ENCODE measurements around the gene PRLH. TPM values are rescaled to one million over a fixed set of nuclear protein-coding genes. Genes with fewer than 3 reads are reported as not detected.

PRLH gene
- total RNA-seq, 1 donor from 2014 or later: not detected

DNA sequence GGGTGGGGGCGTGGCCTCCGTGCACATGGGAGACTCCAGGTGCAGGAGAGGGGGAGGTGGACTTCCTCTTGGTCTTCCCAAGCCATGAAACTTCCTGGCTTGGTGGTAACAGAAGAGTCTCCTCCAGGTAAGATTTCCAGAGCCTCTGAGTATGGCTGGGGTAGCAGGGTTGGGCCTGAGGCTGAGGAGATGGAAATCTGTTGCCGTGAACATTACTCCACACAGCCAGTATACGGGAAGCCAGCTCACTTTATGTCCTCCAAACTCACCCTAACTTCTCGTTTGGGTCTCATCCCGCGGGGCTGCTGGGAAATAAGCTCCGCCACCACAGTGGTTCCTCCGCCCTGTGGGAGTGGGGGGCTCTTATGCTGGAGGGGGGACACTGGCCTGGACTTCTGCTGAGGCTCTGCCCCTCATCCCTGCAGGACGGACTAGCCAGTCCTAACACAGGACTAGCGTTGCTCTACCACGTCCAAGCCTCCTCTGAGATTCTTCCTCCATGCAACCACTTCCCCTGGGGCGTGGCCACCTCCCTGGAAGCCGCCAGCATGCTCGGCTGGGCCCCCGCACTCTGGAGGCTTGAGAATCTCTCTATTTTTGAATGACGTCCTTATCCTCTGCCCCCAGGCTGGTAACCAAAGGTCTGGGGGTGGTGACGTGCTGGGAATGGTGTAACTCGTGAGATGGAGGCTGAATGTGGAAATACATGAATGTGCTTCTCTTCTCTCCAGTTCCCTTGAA is 24.9 kb downstream of the PRLH start:
- H3K27ac Mint-ChIP-seq (ENCODE audit: unreplicated experiment): no peak overlapping the region
- H3K79me2 ChIP-seq (ENCODE audit: insufficient read depth, low read length): no peaks in the 10 kb centered on the region

DNA sequence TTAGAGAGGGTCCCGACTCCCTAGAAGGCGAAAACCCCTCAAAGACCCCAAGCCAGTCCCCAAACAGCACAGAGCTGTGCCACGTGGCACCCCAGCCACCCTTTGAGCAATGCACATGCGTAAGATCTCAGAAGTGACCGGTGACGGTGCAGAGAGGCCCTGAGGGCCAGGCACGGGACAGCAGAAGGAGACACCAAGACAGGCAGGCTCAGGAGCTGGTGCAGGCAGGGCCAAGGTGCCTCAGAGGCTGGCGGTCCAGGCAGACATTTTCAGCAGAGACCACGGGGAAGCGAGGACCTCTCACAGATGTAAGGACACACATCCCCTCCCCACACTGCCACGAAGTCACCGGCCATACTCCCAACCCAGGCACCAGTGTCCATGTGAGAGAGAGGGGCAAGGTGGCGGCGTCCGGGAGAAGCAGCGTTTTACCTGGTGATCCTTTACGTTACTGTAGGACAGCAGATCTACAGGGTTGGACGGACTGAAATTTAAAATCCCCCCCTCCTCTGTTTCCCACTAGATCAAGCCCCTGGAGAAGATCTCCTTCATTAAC is 26.1 kb downstream of the PRLH start:
- Mint-ChIP-seq H3K27me3 (ENCODE audit: low read depth, unreplicated experiment) (peaks cover 7% of the 10 kb centered on the region), H3K36me3 (ENCODE audit: low read depth, unreplicated experiment) (no peaks in the 10 kb centered on the region), H3K4me3 (ENCODE audit: unreplicated experiment) (no peak overlapping the region), H3K9me3 (ENCODE audit: unreplicated experiment) (peaks cover 3% of the 10 kb centered on the region), H3K27ac (ENCODE audit: unreplicated experiment) (no peak overlapping the region), H3K4me1 (ENCODE audit: low read depth, unreplicated experiment) (peaks cover 10% of the 10 kb centered on the region)
- H3K27me3 ChIP-seq (ENCODE audit: insufficient read depth, low read length): no peaks in the 10 kb centered on the region
- no peak for TF ChIP-seq EZH2 (IDR thresholded peaks at IDR 0.05; ENCODE audit: insufficient read depth, low read length)
- TF ChIP-seq, protein P1, sequence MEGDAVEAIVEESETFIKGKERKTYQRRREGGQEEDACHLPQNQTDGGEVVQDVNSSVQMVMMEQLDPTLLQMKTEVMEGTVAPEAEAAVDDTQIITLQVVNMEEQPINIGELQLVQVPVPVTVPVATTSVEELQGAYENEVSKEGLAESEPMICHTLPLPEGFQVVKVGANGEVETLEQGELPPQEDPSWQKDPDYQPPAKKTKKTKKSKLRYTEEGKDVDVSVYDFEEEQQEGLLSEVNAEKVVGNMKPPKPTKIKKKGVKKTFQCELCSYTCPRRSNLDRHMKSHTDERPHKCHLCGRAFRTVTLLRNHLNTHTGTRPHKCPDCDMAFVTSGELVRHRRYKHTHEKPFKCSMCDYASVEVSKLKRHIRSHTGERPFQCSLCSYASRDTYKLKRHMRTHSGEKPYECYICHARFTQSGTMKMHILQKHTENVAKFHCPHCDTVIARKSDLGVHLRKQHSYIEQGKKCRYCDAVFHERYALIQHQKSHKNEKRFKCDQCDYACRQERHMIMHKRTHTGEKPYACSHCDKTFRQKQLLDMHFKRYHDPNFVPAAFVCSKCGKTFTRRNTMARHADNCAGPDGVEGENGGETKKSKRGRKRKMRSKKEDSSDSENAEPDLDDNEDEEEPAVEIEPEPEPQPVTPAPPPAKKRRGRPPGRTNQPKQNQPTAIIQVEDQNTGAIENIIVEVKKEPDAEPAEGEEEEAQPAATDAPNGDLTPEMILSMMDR (IDR thresholded peaks at IDR 0.05; ENCODE audit: insufficient read depth, low read depth, low read length): no peak
- H3K4me2 ChIP-seq (ENCODE audit: low read length): no peak overlapping the region
- no peak overlapping the region for H2AFZ ChIP-seq (ENCODE audit: low read depth, low read length)
- no peaks in the 10 kb centered on the region for H3K79me2 ChIP-seq (ENCODE audit: insufficient read depth, low read length)
- H3K4me3 ChIP-seq (ENCODE audit: insufficient read depth, low read depth, low read length): no peak overlapping the region
- FAIRE-seq: no peak
- H3K27ac ChIP-seq (ENCODE audit: low read depth, low read length): no peak overlapping the region
- no peaks in the 10 kb centered on the region for H3K9me3 ChIP-seq (ENCODE audit: insufficient read depth, low read depth, low read length)
- no peak for DNase-seq (ENCODE audit: low read depth)
- H4K20me1 ChIP-seq (ENCODE audit: insufficient read depth, low read length): no peaks in the 10 kb centered on the region
- H3K9ac ChIP-seq (ENCODE audit: low read length): no peak overlapping the region
- no peaks in the 10 kb centered on the region for H3K36me3 ChIP-seq (ENCODE audit: insufficient read depth, low read length)
- peaks cover 24% of the 10 kb centered on the region for H3K4me1 ChIP-seq (ENCODE audit: insufficient read depth, low read length)

More for the DNA sequence above, 24.9 kb downstream of the PRLH start:
- H3K4me1 Mint-ChIP-seq (ENCODE audit: low read depth, unreplicated experiment): peaks cover 10% of the 10 kb centered on the region
- no peak overlapping the region for H3K27ac ChIP-seq (ENCODE audit: low read depth, low read length)
- no peaks in the 10 kb centered on the region for H4K20me1 ChIP-seq (ENCODE audit: insufficient read depth, low read length)
- TF ChIP-seq EZH2 (IDR thresholded peaks at IDR 0.05; ENCODE audit: insufficient read depth, low read length): no peak
- TF ChIP-seq, protein P1 (IDR thresholded peaks at IDR 0.05; ENCODE audit: insufficient read depth, low read depth, low read length): no peak
- no peaks in the 10 kb centered on the region for H3K36me3 ChIP-seq (ENCODE audit: insufficient read depth, low read length)
- no peaks in the 10 kb centered on the region for H3K27me3 ChIP-seq (ENCODE audit: insufficient read depth, low read length)
- FAIRE-seq (no peak), DNase-seq (ENCODE audit: low read depth) (no peak)
- H2AFZ ChIP-seq (ENCODE audit: low read depth, low read length): no peak overlapping the region
- peaks cover 7% of the 10 kb centered on the region for H3K27me3 Mint-ChIP-seq (ENCODE audit: low read depth, unreplicated experiment)
- peak overlapping the region; percentile 59 for H3K4me2 ChIP-seq (ENCODE audit: low read length)
- no peak overlapping the region for H3K4me3 ChIP-seq (ENCODE audit: insufficient read depth, low read depth, low read length)
- no peaks in the 10 kb centered on the region for H3K9me3 ChIP-seq (ENCODE audit: insufficient read depth, low read depth, low read length)
- no peaks in the 10 kb centered on the region for H3K36me3 Mint-ChIP-seq (ENCODE audit: low read depth, unreplicated experiment)
- no peak overlapping the region for H3K9ac ChIP-seq (ENCODE audit: low read length)
- peaks cover 24% of the 10 kb centered on the region for H3K4me1 ChIP-seq (ENCODE audit: insufficient read depth, low read length)
- H3K4me3 Mint-ChIP-seq (ENCODE audit: unreplicated experiment): no peak overlapping the region
- peaks cover 7% of the 10 kb centered on the region for H3K9me3 Mint-ChIP-seq (ENCODE audit: unreplicated experiment)

DNA sequence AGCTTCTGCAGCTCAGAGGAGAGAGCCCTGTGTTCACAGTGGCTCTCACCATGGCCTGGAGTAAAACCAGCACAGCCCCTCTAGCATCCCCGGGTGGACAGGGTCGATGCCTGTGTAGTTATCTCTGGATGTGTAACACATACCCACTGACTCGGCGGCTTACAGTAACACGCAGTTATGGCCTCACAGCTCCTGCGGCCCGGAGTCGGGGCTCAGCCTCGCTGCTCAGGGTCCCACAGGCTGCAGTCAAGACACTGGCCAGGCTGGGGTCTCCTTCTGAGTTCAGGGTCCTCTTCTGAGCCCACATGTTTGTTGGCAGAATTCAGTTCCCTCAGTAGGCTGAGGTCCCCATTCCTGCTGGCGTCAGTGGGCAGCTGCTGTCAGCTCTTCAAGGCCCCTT is 26.7 kb downstream of the PRLH start:
- Mint-ChIP-seq H3K4me3 (ENCODE audit: unreplicated experiment) (no peak overlapping the region), H3K4me1 (ENCODE audit: low read depth, unreplicated experiment) (peaks cover 10% of the 10 kb centered on the region), H3K27me3 (ENCODE audit: low read depth, unreplicated experiment) (peaks cover 7% of the 10 kb centered on the region), H3K9me3 (ENCODE audit: unreplicated experiment) (peaks cover 3% of the 10 kb centered on the region), H3K36me3 (ENCODE audit: low read depth, unreplicated experiment) (peaks cover 3% of the 10 kb centered on the region), H3K27ac (ENCODE audit: unreplicated experiment) (no peak overlapping the region)
- no peaks in the 10 kb centered on the region for H3K36me3 ChIP-seq (ENCODE audit: insufficient read depth, low read length)
- no peak overlapping the region for H3K4me3 ChIP-seq (ENCODE audit: insufficient read depth, low read depth, low read length)
- H3K27me3 ChIP-seq (ENCODE audit: insufficient read depth, low read length): no peaks in the 10 kb centered on the region
- DNase-seq (ENCODE audit: low read depth): no peak
- no peaks in the 10 kb centered on the region for H3K9me3 ChIP-seq (ENCODE audit: insufficient read depth, low read depth, low read length)
- peaks cover 24% of the 10 kb centered on the region for H3K4me1 ChIP-seq (ENCODE audit: insufficient read depth, low read length)
- H3K9ac ChIP-seq (ENCODE audit: low read length): no peak overlapping the region
- no peak for TF ChIP-seq EZH2 (IDR thresholded peaks at IDR 0.05; ENCODE audit: insufficient read depth, low read length)
- TF ChIP-seq, protein P1 (IDR thresholded peaks at IDR 0.05; ENCODE audit: insufficient read depth, low read depth, low read length): no peak
- H3K79me2 ChIP-seq (ENCODE audit: insufficient read depth, low read length): no peaks in the 10 kb centered on the region
- no peak overlapping the region for H2AFZ ChIP-seq (ENCODE audit: low read depth, low read length)
- no peak overlapping the region for H3K27ac ChIP-seq (ENCODE audit: low read depth, low read length)
- FAIRE-seq: no peak
- no peak overlapping the region for H3K4me2 ChIP-seq (ENCODE audit: low read length)
- H4K20me1 ChIP-seq (ENCODE audit: insufficient read depth, low read length): no peaks in the 10 kb centered on the region
